Endodermal cell (in vitro differentiated cells): ENCODE measurements around the gene STX18. TPM values are rescaled to one million over a fixed set of nuclear protein-coding genes. Genes with fewer than 3 reads are reported as not detected.
A peak's percentile ranks its signal among the peaks of the same experiment; 100 is the strongest.

Experiments
- DNase-seq: peaks from one replicate; pipeline ENCODE4 v3.0.0-alpha.2; 2017
- H3K27ac ChIP-seq: 2 replicates; pipeline ENCODE4 v1.5.1; 2013; ENCODE audit warnings: mild to moderate bottlenecking, low read depth, low read length, moderate library complexity
- H3K27me3 ChIP-seq: 2 replicates; pipeline ENCODE4 v1.6.1; 2013; ENCODE audit warnings: mild to moderate bottlenecking, low read length, moderate library complexity; ENCODE audit not compliant: insufficient read depth, control insufficient read depth, poor library complexity, severe bottlenecking
- H3K36me3 ChIP-seq: 2 replicates; pipeline ENCODE4 v1.7.0; 2013; ENCODE audit warnings: mild to moderate bottlenecking, low read length, moderate library complexity; ENCODE audit not compliant: control insufficient read depth, insufficient read depth
- H3K4me1 ChIP-seq: one replicate; pipeline ENCODE4 v1.7.0; 2013; ENCODE audit warnings: low read length; ENCODE audit not compliant: control insufficient read depth, insufficient read depth
- H3K4me3 ChIP-seq: 2 replicates; pipeline ENCODE4 v1.5.1; 2013; ENCODE audit warnings: mild to moderate bottlenecking, low read length, moderate library complexity
- H3K9ac ChIP-seq: 2 replicates; pipeline ENCODE4 v1.6.1; 2013; ENCODE audit warnings: mild to moderate bottlenecking, low read length, moderate library complexity; ENCODE audit not compliant: poor library complexity, severe bottlenecking; ENCODE audit errors: extremely low read depth
- H3K9me3 ChIP-seq: 2 replicates; pipeline ENCODE4 v1.6.1; 2013; ENCODE audit warnings: mild to moderate bottlenecking, low read length, moderate library complexity; ENCODE audit not compliant: control insufficient read depth
- H3K27ac Mint-ChIP-seq: 2 replicates; pipeline ENCODE4 v1.8.0; 2020; ENCODE audit warnings: mixed read lengths
- H3K27me3 Mint-ChIP-seq: 2 replicates; pipeline ENCODE4 v1.8.0; 2021; ENCODE audit warnings: mild to moderate bottlenecking, mixed read lengths; ENCODE audit not compliant: insufficient read depth
- H3K36me3 Mint-ChIP-seq: 2 replicates; pipeline ENCODE4 v1.8.0; 2020; ENCODE audit warnings: low read depth, mixed read lengths
- H3K4me1 Mint-ChIP-seq: 2 replicates; pipeline ENCODE4 v1.8.0; 2020; ENCODE audit warnings: mixed read lengths
- H3K4me3 Mint-ChIP-seq: 2 replicates; pipeline ENCODE4 v1.8.0; 2020; ENCODE audit warnings: mild to moderate bottlenecking, moderate library complexity, mixed read lengths
- H3K9me3 Mint-ChIP-seq: 2 replicates; pipeline ENCODE4 v1.8.0; 2020; ENCODE audit warnings: mild to moderate bottlenecking, mixed read lengths
- WGBS, 2 experiments: methylation state at CpG; one replicate each; pipeline versions ENCODE4 v1.1.5 to v1.1.7; 2013; ENCODE audit warnings: missing lambda C conversion rate in 2 of 2, mixed read lengths in 1 of 2; ENCODE audit not compliant: insufficient coverage in 1 of 2, insufficient read length in 1 of 2; 5-methylcytosine and 5-hydroxymethylcytosine counted together
- total RNA-seq, 2 donors: library from RNA; stranded (reverse); fragmentation: NEBNext Ultra II Directional in 1 of 2; extraction: Animal tissue kit (Norgen Biotek cat#: 25700) in 1 of 2; gene quantifications; 2 replicates in 1 of 2; 3 replicates in 1 of 2; pipeline ENCODE4 v1.2.1, GENCODE V29; 2021
- TF ChIP-seq, protein P1 (sequence below): fragments of 200-600 bp; sonication (generic); conservative IDR thresholded peaks from 2 replicates; pipeline ENCODE4 v1.5.0; 2021; ENCODE audit warnings: antibody characterized with exemption, mild to moderate bottlenecking

The STX18 gene
- total RNA-seq, 2 donors from 2014 or later = 26.9 to 33.3 TPM

DNA sequence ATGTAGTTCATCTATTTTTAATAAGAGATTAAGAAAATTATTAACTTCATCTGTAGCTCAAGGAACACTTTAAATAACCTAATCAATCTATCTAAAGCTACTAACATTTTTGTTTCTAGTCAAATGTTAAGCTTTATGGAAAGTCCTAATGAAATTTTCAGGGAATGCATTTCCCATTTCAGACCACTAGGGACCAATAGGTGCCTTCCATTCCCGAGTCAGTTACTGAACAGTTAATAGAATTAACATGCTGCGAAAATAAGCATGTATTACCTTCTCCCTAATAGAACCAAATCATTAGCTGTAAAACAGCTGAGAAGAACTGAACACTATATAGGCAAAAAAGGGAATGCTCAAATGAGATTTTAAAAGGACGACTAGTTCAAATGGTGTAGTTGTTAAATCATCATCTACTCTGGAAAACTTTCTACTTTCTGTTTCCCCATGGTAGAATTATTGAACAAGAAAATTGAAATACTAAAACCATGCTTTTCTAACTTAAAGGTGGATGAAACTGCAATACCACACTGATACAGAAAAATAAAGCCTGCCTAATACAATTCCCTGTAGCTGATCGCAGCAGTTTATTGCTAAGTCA, 22.5 kb downstream of the STX18 start:
- no peaks in the 10 kb centered on the region for H3K4me1 Mint-ChIP-seq
- H3K36me3 ChIP-seq = no peaks in the 10 kb centered on the region
- no peak overlapping the region for H3K9ac ChIP-seq
- DNase-seq = no peak
- H3K27me3 ChIP-seq = no peaks in the 10 kb centered on the region
- no peak overlapping the region for H3K27ac Mint-ChIP-seq
- H3K4me3 ChIP-seq = no peak overlapping the region
- TF ChIP-seq, protein P1, sequence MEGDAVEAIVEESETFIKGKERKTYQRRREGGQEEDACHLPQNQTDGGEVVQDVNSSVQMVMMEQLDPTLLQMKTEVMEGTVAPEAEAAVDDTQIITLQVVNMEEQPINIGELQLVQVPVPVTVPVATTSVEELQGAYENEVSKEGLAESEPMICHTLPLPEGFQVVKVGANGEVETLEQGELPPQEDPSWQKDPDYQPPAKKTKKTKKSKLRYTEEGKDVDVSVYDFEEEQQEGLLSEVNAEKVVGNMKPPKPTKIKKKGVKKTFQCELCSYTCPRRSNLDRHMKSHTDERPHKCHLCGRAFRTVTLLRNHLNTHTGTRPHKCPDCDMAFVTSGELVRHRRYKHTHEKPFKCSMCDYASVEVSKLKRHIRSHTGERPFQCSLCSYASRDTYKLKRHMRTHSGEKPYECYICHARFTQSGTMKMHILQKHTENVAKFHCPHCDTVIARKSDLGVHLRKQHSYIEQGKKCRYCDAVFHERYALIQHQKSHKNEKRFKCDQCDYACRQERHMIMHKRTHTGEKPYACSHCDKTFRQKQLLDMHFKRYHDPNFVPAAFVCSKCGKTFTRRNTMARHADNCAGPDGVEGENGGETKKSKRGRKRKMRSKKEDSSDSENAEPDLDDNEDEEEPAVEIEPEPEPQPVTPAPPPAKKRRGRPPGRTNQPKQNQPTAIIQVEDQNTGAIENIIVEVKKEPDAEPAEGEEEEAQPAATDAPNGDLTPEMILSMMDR = peak; percentile 79
- 20 to 59% methylated on average over 1 to 4 of the region's 4 CpGs for WGBS, 2 experiments
- no peaks in the 10 kb centered on the region for H3K27me3 Mint-ChIP-seq
- H3K9me3 ChIP-seq = no peaks in the 10 kb centered on the region
- H3K27ac ChIP-seq = no peak overlapping the region
- no peak overlapping the region for H3K4me3 Mint-ChIP-seq
- no peaks in the 10 kb centered on the region for H3K4me1 ChIP-seq
- no peaks in the 10 kb centered on the region for H3K9me3 Mint-ChIP-seq
- H3K36me3 Mint-ChIP-seq = no peaks in the 10 kb centered on the region

DNA sequence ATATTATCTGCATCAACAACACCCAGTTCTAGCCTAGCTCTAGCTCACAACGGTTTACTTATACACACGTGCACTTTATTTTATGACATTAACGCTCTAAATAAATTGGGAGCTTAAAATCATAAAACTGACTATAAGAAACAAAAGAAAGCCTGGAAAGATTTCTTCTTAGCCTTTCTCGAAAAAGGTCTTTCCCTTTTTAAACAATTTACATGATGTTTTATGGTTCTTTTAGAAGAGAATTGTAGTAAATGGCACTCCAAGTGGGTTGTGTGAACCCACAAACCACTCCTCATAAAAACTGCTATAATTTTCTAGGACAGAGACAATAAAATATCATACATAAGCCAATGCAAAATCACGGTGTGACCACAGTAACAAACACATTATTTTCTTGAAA, 23.1 kb downstream of the STX18 start:
- Histone ChIP-seq H3K36me3 (no peaks in the 10 kb centered on the region), H3K4me3 (no peak overlapping the region), H3K4me1 (no peaks in the 10 kb centered on the region), H3K27ac (no peak overlapping the region), H3K9me3 (no peaks in the 10 kb centered on the region), H3K9ac (no peak overlapping the region), H3K27me3 (no peaks in the 10 kb centered on the region)
- Mint-ChIP-seq H3K9me3 (no peaks in the 10 kb centered on the region), H3K27ac (no peak overlapping the region), H3K4me1 (no peaks in the 10 kb centered on the region), H3K27me3 (no peaks in the 10 kb centered on the region), H3K4me3 (no peak overlapping the region), H3K36me3 (no peaks in the 10 kb centered on the region)
- WGBS, 2 experiments = 90% methylated on average over 5 of the region's 5 CpGs; no CpG with 5 or more reads in 1 of the 2 experiments
- TF ChIP-seq, protein P1 = no peak
- DNase-seq = no peak

DNA sequence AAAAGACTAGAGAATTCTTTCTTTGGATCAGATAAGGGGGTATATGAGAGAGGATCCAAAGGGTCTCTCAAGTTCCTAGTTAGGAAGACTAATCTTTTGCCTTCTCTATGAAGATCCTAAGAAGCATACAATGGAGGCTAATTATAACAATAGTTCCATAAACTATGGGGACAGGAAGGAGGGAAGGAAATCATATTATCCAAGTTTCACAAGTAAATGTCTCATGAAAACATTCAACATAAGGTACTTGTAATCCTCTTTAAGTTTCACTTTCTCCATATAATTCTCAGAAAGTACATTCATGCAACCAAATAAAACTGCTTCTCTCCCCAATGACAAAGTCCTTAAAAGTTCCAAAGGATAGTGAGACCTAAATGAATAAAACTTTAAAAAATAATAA, 27.1 kb downstream of the STX18 start:
- Mint-ChIP-seq H3K4me1 (peaks cover 8% of the 10 kb centered on the region), H3K4me3 (no peak overlapping the region), H3K27ac (no peak overlapping the region), H3K27me3 (no peaks in the 10 kb centered on the region), H3K9me3 (no peaks in the 10 kb centered on the region), H3K36me3 (no peaks in the 10 kb centered on the region)
- no peak overlapping the region for H3K27ac ChIP-seq
- H3K9ac ChIP-seq = no peak overlapping the region
- H3K4me1 ChIP-seq = peaks cover 7% of the 10 kb centered on the region
- H3K9me3 ChIP-seq = no peaks in the 10 kb centered on the region
- DNase-seq = no peak
- no peak overlapping the region for H3K4me3 ChIP-seq
- no peaks in the 10 kb centered on the region for H3K36me3 ChIP-seq
- TF ChIP-seq, protein P1 = no peak
- no peaks in the 10 kb centered on the region for H3K27me3 ChIP-seq
